ACC112 (cell line): Measurements from ENCODE around the gene CSTF2.
A peak's percentile ranks its signal among the peaks of the same experiment; 100 is the strongest.
"Not testable (repeated sequence)": the region's sequence is repeated elsewhere in the genome, so short reads cannot be mapped to it uniquely, and the experiment has no call there.

ENCODE experiments used
- H2AFZ ChIP-seq: fragments of 200-600 bp; sonication (generic); one replicate; pipeline ENCODE4 v1.6.0; 2017; ENCODE audit warnings: antibody characterized with exemption, low read length; ENCODE audit not compliant: unreplicated experiment
- H3K27ac ChIP-seq: fragments of 200-600 bp; sonication (generic); 2 replicates; pipeline ENCODE4 v1.5.1; 2014; ENCODE audit warnings: low read depth, mild to moderate bottlenecking, antibody characterized with exemption, low read length, moderate library complexity
- H3K27me3 ChIP-seq: fragments of 200-600 bp; sonication (generic); 2 replicates; pipeline ENCODE4 v1.6.1; 2014; ENCODE audit warnings: mild to moderate bottlenecking, antibody characterized with exemption, low read length, moderate library complexity, mixed read lengths; ENCODE audit not compliant: insufficient read depth
- H3K36me3 ChIP-seq: fragments of 200-600 bp; sonication (generic); 2 replicates; pipeline ENCODE4 v1.6.1; 2016; ENCODE audit warnings: mild to moderate bottlenecking, antibody characterized with exemption, low read length, moderate library complexity, mixed read lengths; ENCODE audit not compliant: insufficient read depth
- H3K4me1 ChIP-seq: fragments of 200-600 bp; sonication (generic); one replicate; pipeline ENCODE4 v1.6.1; 2016; ENCODE audit warnings: low read length, mixed read lengths; ENCODE audit not compliant: insufficient read depth, unreplicated experiment, control insufficient read depth
- H3K4me3 ChIP-seq: fragments of 200-600 bp; sonication (generic); 2 replicates; pipeline ENCODE4 v1.5.1; 2014; ENCODE audit warnings: mild to moderate bottlenecking, low read depth, low read length
- H3K79me2 ChIP-seq: fragments of 200-600 bp; sonication (generic); one replicate; pipeline ENCODE4 v1.6.0; 2016; ENCODE audit warnings: low read length; ENCODE audit not compliant: control insufficient read depth, unreplicated experiment, insufficient read depth

CSTF2 gene

GRCh38 chrX:100819837-100820666, at the start of gene CSTF2:
Gene CSTF2, plus strand, starts transcription at chrX:100820391. Its CDS starts 26 bp downstream, at chrX:100820417.
- H3K4me1 ChIP-seq, result no peaks in the 10 kb centered on the region
- H2AFZ ChIP-seq, result peak within 1 kb of the TSS; percentile 90
- peaks cover 23% of the 10 kb centered on the region for H3K27me3 ChIP-seq
- H3K36me3 ChIP-seq, result no peaks in the 10 kb centered on the region
- peaks cover 5% of the 10 kb centered on the region for H3K79me2 ChIP-seq
- H3K4me3 ChIP-seq, result peak within 1 kb of the TSS; percentile 93
- peak within 1 kb of the TSS; percentile 59; the same call in 1 of the 2 replicates for H3K27ac ChIP-seq

- H3K4me3 ChIP-seq, H3K27ac ChIP-seq, H3K79me2 ChIP-seq, H3K36me3 ChIP-seq, H2AFZ ChIP-seq, H3K27me3 ChIP-seq, H3K4me1 ChIP-seq: not testable (repeated sequence)
These were observed 23.8 kb upstream of the CSTF2 start for GRCh38 chrX:100796371-100796770.

- no peaks in the 10 kb centered on the region for H3K4me1 ChIP-seq
- H3K27me3 ChIP-seq, result peaks cover 8% of the 10 kb centered on the region; the same call in 1 of the 2 replicates
- H3K4me3 ChIP-seq, result no peak overlapping the region
- no peak overlapping the region for H3K27ac ChIP-seq
- H2AFZ ChIP-seq, result no peak overlapping the region
- H3K79me2 ChIP-seq, result no peaks in the 10 kb centered on the region
- no peaks in the 10 kb centered on the region for H3K36me3 ChIP-seq
These were observed 22.8 kb upstream of the CSTF2 start for GRCh38 chrX:100797359-100797758.

- Histone ChIP-seq H2AFZ (no peak overlapping the region), H3K27ac (no peak overlapping the region), H3K4me3 (no peak overlapping the region), H3K79me2 (no peaks in the 10 kb centered on the region), H3K4me1 (no peaks in the 10 kb centered on the region), H3K27me3 (peaks cover 11% of the 10 kb centered on the region; the same call in 1 of the 2 replicates), H3K36me3 (no peaks in the 10 kb centered on the region)
These were observed 21.5 kb upstream of the CSTF2 start for GRCh38 chrX:100798484-100799214.

GRCh38 chrX:100802843-100803242, 17.3 kb upstream of the CSTF2 start:
- Histone ChIP-seq H3K4me1 (no peaks in the 10 kb centered on the region), H3K4me3 (no peak overlapping the region), H3K36me3 (no peaks in the 10 kb centered on the region), H3K79me2 (no peaks in the 10 kb centered on the region), H2AFZ (no peak overlapping the region), H3K27ac (no peak overlapping the region), H3K27me3 (peaks cover 11% of the 10 kb centered on the region; the same call in 1 of the 2 replicates)

- Histone ChIP-seq H3K4me3 (no peak overlapping the region), H3K27ac (no peak overlapping the region), H3K27me3 (peaks cover 11% of the 10 kb centered on the region; the same call in 1 of the 2 replicates), H3K36me3 (no peaks in the 10 kb centered on the region), H3K4me1 (no peaks in the 10 kb centered on the region), H2AFZ (no peak overlapping the region), H3K79me2 (no peaks in the 10 kb centered on the region)
These were observed 15.4 kb upstream of the CSTF2 start for GRCh38 chrX:100804780-100805179.

- not testable (repeated sequence) for H3K27ac ChIP-seq, H3K36me3 ChIP-seq, H3K4me3 ChIP-seq, H2AFZ ChIP-seq, H3K79me2 ChIP-seq, H3K4me1 ChIP-seq
- peaks cover 14% of the 10 kb centered on the region for H3K27me3 ChIP-seq
These were observed 11.9 kb upstream of the CSTF2 start for GRCh38 chrX:100808265-100808664.

GRCh38 chrX:100812216-100813158, 7.7 kb upstream of the CSTF2 start:
- Histone ChIP-seq H3K36me3 (no peaks in the 10 kb centered on the region), H3K27me3 (peaks cover 38% of the 10 kb centered on the region), H3K4me3 (no peak overlapping the region), H3K79me2 (no peaks in the 10 kb centered on the region), H3K4me1 (no peaks in the 10 kb centered on the region), H3K27ac (no peak overlapping the region), H2AFZ (no peak overlapping the region)

GRCh38 chrX:100817340-100817739, 2.9 kb upstream of the CSTF2 start:
- H3K4me1 ChIP-seq, result no peaks in the 10 kb centered on the region
- peaks cover 5% of the 10 kb centered on the region for H3K79me2 ChIP-seq

GRCh38 chrX:100819534-100819836, 706 bp upstream of the CSTF2 start:
- Histone ChIP-seq H3K36me3 (no peaks in the 10 kb centered on the region), H2AFZ (peak overlapping the region; percentile 58), H3K27ac (peak overlapping the region; percentile 59; the same call in 1 of the 2 replicates), H3K4me3 (peak overlapping the region; percentile 93), H3K4me1 (no peaks in the 10 kb centered on the region), H3K79me2 (peaks cover 5% of the 10 kb centered on the region), H3K27me3 (peaks cover 28% of the 10 kb centered on the region)

More at GRCh38 chrX:100817340-100817739, 2.9 kb upstream of the CSTF2 start:
- Histone ChIP-seq H3K27ac (no peak overlapping the region), H3K4me3 (no peak overlapping the region), H3K36me3 (no peaks in the 10 kb centered on the region), H3K27me3 (peaks cover 39% of the 10 kb centered on the region), H2AFZ (no peak overlapping the region)
